ENCODE data around the gene BLCAP.
A peak's percentile ranks its signal among the peaks of the same experiment; 100 is the strongest.
"Not testable (repeated sequence)": the region's sequence is repeated elsewhere in the genome, so short reads cannot be mapped to it uniquely, and the experiment has no call there.

Gene BLCAP

GRCh38 chr20:37513779-37514359 is 13.8 kb downstream of the BLCAP start:
- DNase-seq, result no peak

GRCh38 chr20:37511610-37512275 is 15.9 kb downstream of the BLCAP start:
- DNase-seq, result peak; percentile 92

GRCh38 chr20:37510226-37510625 is 17.4 kb downstream of the BLCAP start:
- no peak for DNase-seq

- DNase-seq, result no peak
Measured at GRCh38 chr20:37506152-37506725, 21.4 kb downstream of the BLCAP start.

GRCh38 chr20:37505263-37506151 is 22.2 kb downstream of the BLCAP start:
- no peak for DNase-seq

GRCh38 chr20:37504404-37505096 is 23.1 kb downstream of the BLCAP start:
- no peak for DNase-seq

GRCh38 chr20:37503256-37503927 is 24.3 kb downstream of the BLCAP start:
- DNase-seq, result no peak

GRCh38 chr20:37502654-37503053 is 25.0 kb downstream of the BLCAP start:
- DNase-seq, result no peak

GRCh38 chr20:37501940-37502339 is 25.7 kb downstream of the BLCAP start:
- no peak for DNase-seq

- no peak for DNase-seq
Measured at GRCh38 chr20:37500311-37500710, 27.4 kb downstream of the BLCAP start.

GRCh38 chr20:37498066-37498665 is 29.5 kb downstream of the BLCAP start:
- DNase-seq, result peak; percentile 79

GRCh38 chr20:37494796-37495195 is 32.9 kb downstream of the BLCAP start:
- no peak for DNase-seq

GRCh38 chr20:37494301-37494700 is 33.4 kb downstream of the BLCAP start:
- no peak for DNase-seq

- DNase-seq, result no peak
Measured at GRCh38 chr20:37492945-37493344, 34.7 kb downstream of the BLCAP start.

- no peak for DNase-seq
Measured at GRCh38 chr20:37492096-37492625, 35.5 kb downstream of the BLCAP start.

- no peak for DNase-seq
Measured at GRCh38 chr20:37490663-37491350, 36.9 kb downstream of the BLCAP start.

- DNase-seq, result not testable (repeated sequence)
Measured at GRCh38 chr20:37486209-37486608, 41.5 kb downstream of the BLCAP start.

GRCh38 chr20:37484331-37484730 is 43.3 kb downstream of the BLCAP start:
- no peak for DNase-seq

GRCh38 chr20:37481610-37482009 is 46.1 kb downstream of the BLCAP start:
- no peak for DNase-seq

GRCh38 chr20:37480919-37481318 is 46.8 kb downstream of the BLCAP start:
- DNase-seq, result peak; percentile 5
